Measurements from ENCODE around the gene ZNF436. TPM values are rescaled to one million over a fixed set of nuclear protein-coding genes. Genes with fewer than 3 reads are reported as not detected.

ZNF436 gene
- total and polyA plus RNA-seq, 2 of the 13 experiments (the other 11 are each of a cell fraction or from before 2014, with no cell fraction given), result 4.3 to 9.9 TPM

- TF ChIP-seq ZNF362 (CRISPR knock-in tag; IDR thresholded peaks at IDR 0.05; ENCODE audit: borderline replicate concordance) (peak; percentile 14; the same call in 1 of the 2 replicates), BCL6 (CRISPR knock-in tag; IDR thresholded peaks at IDR 0.05) (0 out of 2 replicates have a peak, but pooled peaks have one; percentile 23), ZNF574 (CRISPR knock-in tag; IDR thresholded peaks at IDR 0.05) (peak; percentile 71), ZNF484 (CRISPR knock-in tag; IDR thresholded peaks at IDR 0.05; ENCODE audit: borderline replicate concordance, low read depth) (no peak), RXRA (CRISPR knock-in tag; IDR thresholded peaks at IDR 0.05) (peak; percentile 71), SALL1 (CRISPR knock-in tag; IDR thresholded peaks at IDR 0.05) (peak; percentile 66), NCOA1 (CRISPR knock-in tag; IDR thresholded peaks at IDR 0.05) (peak; percentile 85; the same call in 1 of the 2 replicates), CENPX (CRISPR knock-in tag; IDR thresholded peaks at IDR 0.05) (no peak), ZNF562 (CRISPR knock-in tag; IDR thresholded peaks at IDR 0.05; ENCODE audit: borderline replicate concordance) (no peak), PHF8 (CRISPR knock-in tag; IDR thresholded peaks at IDR 0.05) (peak; percentile 86), ETV5 (CRISPR knock-in tag; IDR thresholded peaks at IDR 0.05; ENCODE audit: borderline replicate concordance) (peak; percentile 10; the same call in 1 of the 2 replicates), TEAD2 (CRISPR knock-in tag; IDR thresholded peaks at IDR 0.05) (no peak), IKZF5 (CRISPR knock-in tag; IDR thresholded peaks at IDR 0.05) (0 out of 2 replicates have a peak, but pooled peaks have one; percentile 70), WIZ (CRISPR knock-in tag; IDR thresholded peaks at IDR 0.05) (no peak), NR2F6 (IDR thresholded peaks at IDR 0.05) (peak; percentile 73), NR2F6 (CRISPR knock-in tag; IDR thresholded peaks at IDR 0.05) (peak; percentile 84), ZNF230 (CRISPR knock-in tag; IDR thresholded peaks at IDR 0.05) (0 out of 2 replicates have a peak, but pooled peaks have one; percentile 11), DZIP1 (CRISPR knock-in tag; IDR thresholded peaks at IDR 0.05) (no peak), UBTF (CRISPR knock-in tag; IDR thresholded peaks at IDR 0.05) (peak; percentile 80)
These were observed 1.7 kb downstream of the ZNF436 start (continued) for GRCh38 chr1:23367791-23368561.

Data from HepG2 (cell line).